Endothelial cell of umbilical vein (primary cell): ENCODE results near the gene C14orf132.

Experiments used
- EZH2 ChIP-seq: IDR thresholded peaks from 2 replicates; pipeline ENCODE4 v1.6.1; 2012; ENCODE audit warnings: borderline replicate concordance, low read depth, mild to moderate bottlenecking, moderate library complexity, low read length, inconsistent platforms; ENCODE audit not compliant: severe bottlenecking
- JUN ChIP-seq: IDR thresholded peaks from 2 replicates; pipeline ENCODE4 v1.6.1; 2011; ENCODE audit warnings: borderline replicate concordance, low read depth; ENCODE audit not compliant: insufficient read length, insufficient read depth
- POLR2A ChIP-seq: IDR thresholded peaks from 2 replicates; pipeline ENCODE4 v1.6.1; 2012; ENCODE audit warnings: low read depth, mild to moderate bottlenecking, control low read depth, low read length
- POLR2AphosphoS5 ChIP-seq: IDR thresholded peaks from 2 replicates; pipeline ENCODE4 v1.6.1; 2012; ENCODE audit warnings: low read depth, mild to moderate bottlenecking, control low read depth, low read length, moderate library complexity; ENCODE audit not compliant: insufficient read depth
- TF ChIP-seq, protein P1 (sequence below), 2 donors: IDR thresholded peaks; 1 replicate in 1 of 2; 2 replicates in 1 of 2; pipeline ENCODE4 v1.5.1; 2011; ENCODE audit warnings: low read length in 2 of 2, mild to moderate bottlenecking in 2 of 2, moderate library complexity in 2 of 2, control low read depth in 1 of 2, inconsistent platforms in 1 of 2, low read depth in 1 of 2; ENCODE audit not compliant: insufficient read depth in 1 of 2; ENCODE audit errors: extremely low read depth in 1 of 2
- TF ChIP-seq, protein P2 (sequence below): IDR thresholded peaks from 2 replicates; pipeline ENCODE4 v1.6.1; 2011; ENCODE audit not compliant: insufficient read depth, insufficient read length

DNA sequence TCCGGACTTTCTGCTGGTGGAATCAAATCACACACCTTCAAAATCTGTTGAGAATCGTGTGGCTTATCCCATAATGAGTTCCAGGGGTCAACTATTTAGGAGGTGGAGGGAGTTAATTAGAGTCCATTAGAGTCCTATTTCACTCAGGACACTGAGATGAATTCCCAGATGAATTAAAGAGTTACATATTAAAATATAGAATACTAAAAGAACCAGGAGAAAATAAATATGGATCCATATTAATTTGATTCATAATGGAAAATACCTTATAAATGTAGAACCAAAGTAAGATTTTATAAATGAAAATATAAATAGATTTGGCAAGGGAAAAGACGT, 44.6 kb upstream of the C14orf132 start:
- TF ChIP-seq POLR2AphosphoS5 (no peak), JUN (no peak), POLR2A (no peak), EZH2 (no peak)
- TF ChIP-seq, protein P1, sequence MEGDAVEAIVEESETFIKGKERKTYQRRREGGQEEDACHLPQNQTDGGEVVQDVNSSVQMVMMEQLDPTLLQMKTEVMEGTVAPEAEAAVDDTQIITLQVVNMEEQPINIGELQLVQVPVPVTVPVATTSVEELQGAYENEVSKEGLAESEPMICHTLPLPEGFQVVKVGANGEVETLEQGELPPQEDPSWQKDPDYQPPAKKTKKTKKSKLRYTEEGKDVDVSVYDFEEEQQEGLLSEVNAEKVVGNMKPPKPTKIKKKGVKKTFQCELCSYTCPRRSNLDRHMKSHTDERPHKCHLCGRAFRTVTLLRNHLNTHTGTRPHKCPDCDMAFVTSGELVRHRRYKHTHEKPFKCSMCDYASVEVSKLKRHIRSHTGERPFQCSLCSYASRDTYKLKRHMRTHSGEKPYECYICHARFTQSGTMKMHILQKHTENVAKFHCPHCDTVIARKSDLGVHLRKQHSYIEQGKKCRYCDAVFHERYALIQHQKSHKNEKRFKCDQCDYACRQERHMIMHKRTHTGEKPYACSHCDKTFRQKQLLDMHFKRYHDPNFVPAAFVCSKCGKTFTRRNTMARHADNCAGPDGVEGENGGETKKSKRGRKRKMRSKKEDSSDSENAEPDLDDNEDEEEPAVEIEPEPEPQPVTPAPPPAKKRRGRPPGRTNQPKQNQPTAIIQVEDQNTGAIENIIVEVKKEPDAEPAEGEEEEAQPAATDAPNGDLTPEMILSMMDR (IDR thresholded peaks at IDR 0.05; ENCODE audit: extremely low read depth in 1 of 2, insufficient read depth in 1 of 2, low read depth in 1 of 2, low read length in 2 of 2): no peak
- TF ChIP-seq, protein P2, sequence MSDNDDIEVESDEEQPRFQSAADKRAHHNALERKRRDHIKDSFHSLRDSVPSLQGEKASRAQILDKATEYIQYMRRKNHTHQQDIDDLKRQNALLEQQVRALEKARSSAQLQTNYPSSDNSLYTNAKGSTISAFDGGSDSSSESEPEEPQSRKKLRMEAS: no peak
